ENCODE results near the gene KDM3A.

KDM3A gene

DNA sequence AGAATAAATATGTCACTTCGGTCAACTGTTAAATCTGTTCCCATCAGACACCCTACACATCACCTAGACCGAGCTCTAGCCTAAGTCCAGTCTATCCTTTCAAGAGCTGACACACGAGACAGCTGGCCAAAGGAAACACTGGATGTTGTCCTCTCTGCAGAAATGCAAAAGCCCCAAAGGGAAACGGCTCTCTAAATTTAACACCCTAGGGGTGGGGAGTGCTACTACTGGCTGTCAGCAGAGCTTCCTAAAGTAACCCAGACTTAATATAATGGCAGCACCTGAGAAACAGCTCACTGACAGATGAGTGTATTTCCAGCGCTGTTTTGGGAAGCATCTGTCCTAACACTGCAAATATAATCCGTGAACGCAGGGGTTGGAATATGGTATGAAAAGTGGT lies 66.4 kb downstream of the KDM3A start:
- H3K27me3 ChIP-seq (replicated peaks in 2 of 5; ENCODE audit: control insufficient read depth in 4 of 5, insufficient read depth in 5 of 5, low read length in 4 of 5), result no peaks in the 10 kb centered on the region
- ChIA-PET CTCF (no interaction called here), POLR2A (no interaction called here)
- H3K27ac ChIP-seq (ENCODE audit: insufficient read depth in 1 of 2, low read depth in 1 of 2, low read length in 2 of 2, poor library complexity in 1 of 2, severe bottlenecking in 2 of 2), result no peak overlapping the region
- 98% methylated on average over 5 of the region's 7 CpGs for WGBS (ENCODE audit: insufficient coverage)
- no peak for DNase-seq
- peaks cover 25 to 69% (median 40%) of the 10 kb centered on the region in 4 experiments for H3K36me3 ChIP-seq (ENCODE audit: control insufficient read depth in 4 of 4, insufficient read depth in 4 of 4, low read length in 3 of 4)
- no peak overlapping the region for H3K4me3 ChIP-seq (ENCODE audit: control insufficient read depth in 1 of 7, extremely low read depth in 1 of 7, insufficient read depth in 4 of 7, low read depth in 2 of 7, low read length in 6 of 7)
- no peaks in the 10 kb centered on the region for H3K9me3 ChIP-seq (ENCODE audit: control extremely low read depth in 1 of 5, control insufficient read depth in 4 of 5, insufficient read depth in 2 of 5, low read depth in 1 of 5, low read length in 4 of 5)
- no peaks in the 10 kb centered on the region for H3K4me1 ChIP-seq (ENCODE audit: control extremely low read depth in 1 of 4, control insufficient read depth in 4 of 4, insufficient read depth in 4 of 4, low read length in 3 of 4)

GRCh38 chr2:86510436-86510933 lies 69.3 kb downstream of the KDM3A start:
- no peak for DNase-seq
- Histone ChIP-seq H3K27me3 (replicated peaks in 2 of 5; ENCODE audit: control insufficient read depth in 4 of 5, insufficient read depth in 5 of 5, low read length in 4 of 5) (no peaks in the 10 kb centered on the region), H3K36me3 (ENCODE audit: control insufficient read depth in 4 of 4, insufficient read depth in 4 of 4, low read length in 3 of 4) (peaks cover 16 to 44% (median 28%) of the 10 kb centered on the region in 4 experiments), H3K9me3 (ENCODE audit: control extremely low read depth in 1 of 5, control insufficient read depth in 4 of 5, insufficient read depth in 2 of 5, low read depth in 1 of 5, low read length in 4 of 5) (no peaks in the 10 kb centered on the region), H3K4me3 (ENCODE audit: control insufficient read depth in 1 of 7, extremely low read depth in 1 of 7, insufficient read depth in 4 of 7, low read depth in 2 of 7, low read length in 6 of 7) (no peak overlapping the region), H3K27ac (ENCODE audit: insufficient read depth in 1 of 2, low read depth in 1 of 2, low read length in 2 of 2, poor library complexity in 1 of 2, severe bottlenecking in 2 of 2) (no peak overlapping the region), H3K4me1 (ENCODE audit: control extremely low read depth in 1 of 4, control insufficient read depth in 4 of 4, insufficient read depth in 4 of 4, low read length in 3 of 4) (no peaks in the 10 kb centered on the region)
- WGBS (ENCODE audit: insufficient coverage), result 100% methylated on average over 3 of the region's 4 CpGs
- CTCF ChIA-PET, result interaction anchor here (1.0 kb wide), 1 partner anchor 12 kb away, joined by 3 read pairs; no protein-coding TSS in a partner anchor
- POLR2A ChIA-PET, result no interaction called here

GRCh38 chr2:86512034-86512433 lies 70.9 kb downstream of the KDM3A start:
- Histone ChIP-seq H3K27me3 (replicated peaks in 2 of 5; ENCODE audit: control insufficient read depth in 4 of 5, insufficient read depth in 5 of 5, low read length in 4 of 5) (no peaks in the 10 kb centered on the region), H3K9me3 (ENCODE audit: control extremely low read depth in 1 of 5, control insufficient read depth in 4 of 5, insufficient read depth in 2 of 5, low read depth in 1 of 5, low read length in 4 of 5) (no peaks in the 10 kb centered on the region), H3K27ac (ENCODE audit: insufficient read depth in 1 of 2, low read depth in 1 of 2, low read length in 2 of 2, poor library complexity in 1 of 2, severe bottlenecking in 2 of 2) (no peak overlapping the region), H3K4me3 (ENCODE audit: control insufficient read depth in 1 of 7, extremely low read depth in 1 of 7, insufficient read depth in 4 of 7, low read depth in 2 of 7, low read length in 6 of 7) (no peak overlapping the region), H3K36me3 (ENCODE audit: control insufficient read depth in 4 of 4, insufficient read depth in 4 of 4, low read length in 3 of 4) (peaks cover 14 to 36% (median 24%) of the 10 kb centered on the region in 4 experiments), H3K4me1 (ENCODE audit: control extremely low read depth in 1 of 4, control insufficient read depth in 4 of 4, insufficient read depth in 4 of 4, low read length in 3 of 4) (no peaks in the 10 kb centered on the region)
- DNase-seq, result no peak
- WGBS (ENCODE audit: insufficient coverage), result 93% methylated on average over 4 of the region's 4 CpGs
- CTCF ChIA-PET, result no interaction called here
- POLR2A ChIA-PET, result no interaction called here

GRCh38 chr2:86512892-86513291 lies 71.7 kb downstream of the KDM3A start:
- ChIA-PET CTCF (no interaction called here), POLR2A (no interaction called here)
- WGBS (ENCODE audit: insufficient coverage), result 100% methylated on average over 1 of the region's 2 CpGs
- Histone ChIP-seq H3K27me3 (replicated peaks in 2 of 5; ENCODE audit: control insufficient read depth in 4 of 5, insufficient read depth in 5 of 5, low read length in 4 of 5) (no peaks in the 10 kb centered on the region), H3K4me1 (ENCODE audit: control extremely low read depth in 1 of 4, control insufficient read depth in 4 of 4, insufficient read depth in 4 of 4, low read length in 3 of 4) (no peaks in the 10 kb centered on the region), H3K9me3 (ENCODE audit: control extremely low read depth in 1 of 5, control insufficient read depth in 4 of 5, insufficient read depth in 2 of 5, low read depth in 1 of 5, low read length in 4 of 5) (no peaks in the 10 kb centered on the region), H3K36me3 (ENCODE audit: control insufficient read depth in 4 of 4, insufficient read depth in 4 of 4, low read length in 3 of 4) (peaks cover 14 to 27% (median 21%) of the 10 kb centered on the region in 4 experiments), H3K4me3 (ENCODE audit: control insufficient read depth in 1 of 7, extremely low read depth in 1 of 7, insufficient read depth in 4 of 7, low read depth in 2 of 7, low read length in 6 of 7) (no peak overlapping the region), H3K27ac (ENCODE audit: insufficient read depth in 1 of 2, low read depth in 1 of 2, low read length in 2 of 2, poor library complexity in 1 of 2, severe bottlenecking in 2 of 2) (no peak overlapping the region)
- no peak for DNase-seq

DNA sequence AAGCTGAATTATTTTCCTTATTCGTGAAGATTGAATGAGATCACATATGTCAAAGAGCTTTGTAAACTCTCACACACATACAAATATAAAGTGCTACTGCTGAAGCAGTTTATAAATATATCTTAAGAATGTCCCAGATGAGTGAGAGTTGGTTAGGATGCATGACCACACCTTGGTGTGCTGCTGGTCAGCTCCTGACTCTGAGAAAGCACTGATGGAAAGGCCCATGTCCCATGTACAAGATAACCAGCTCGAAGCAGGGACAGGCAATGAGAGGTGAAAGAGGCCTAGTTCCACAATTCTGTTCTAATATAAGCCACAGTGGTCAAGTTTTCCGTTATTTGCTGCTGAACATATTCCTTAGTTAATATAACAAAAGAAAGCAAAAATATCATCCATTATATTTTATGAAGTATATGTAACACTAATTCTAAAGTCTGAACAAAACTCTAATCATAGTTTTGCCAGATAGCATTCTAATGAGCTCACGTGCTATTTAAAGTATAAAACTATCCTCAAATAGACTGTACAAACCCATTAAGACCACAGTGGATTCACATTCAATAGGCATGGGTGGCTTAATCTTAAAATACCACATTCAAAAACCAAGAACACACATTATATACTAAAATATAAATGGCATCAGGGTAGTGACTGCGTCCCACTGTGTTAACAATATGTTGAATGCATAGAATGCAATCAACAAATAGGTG lies 72.9 kb downstream of the KDM3A start:
- POLR2A ChIA-PET, result no interaction called here
- Histone ChIP-seq H3K4me1 (ENCODE audit: control extremely low read depth in 1 of 4, control insufficient read depth in 4 of 4, insufficient read depth in 4 of 4, low read length in 3 of 4) (no peaks in the 10 kb centered on the region), H3K27ac (ENCODE audit: insufficient read depth in 1 of 2, low read depth in 1 of 2, low read length in 2 of 2, poor library complexity in 1 of 2, severe bottlenecking in 2 of 2) (no peak overlapping the region), H3K27me3 (replicated peaks in 2 of 5; ENCODE audit: control insufficient read depth in 4 of 5, insufficient read depth in 5 of 5, low read length in 4 of 5) (no peaks in the 10 kb centered on the region), H3K4me3 (ENCODE audit: control insufficient read depth in 1 of 7, extremely low read depth in 1 of 7, insufficient read depth in 4 of 7, low read depth in 2 of 7, low read length in 6 of 7) (no peak overlapping the region), H3K36me3 (ENCODE audit: control insufficient read depth in 4 of 4, insufficient read depth in 4 of 4, low read length in 3 of 4) (peaks cover 4 to 15% (median 13%) of the 10 kb centered on the region in 4 experiments), H3K9me3 (ENCODE audit: control extremely low read depth in 1 of 5, control insufficient read depth in 4 of 5, insufficient read depth in 2 of 5, low read depth in 1 of 5, low read length in 4 of 5) (no peaks in the 10 kb centered on the region)
- CTCF ChIA-PET, result no interaction called here
- DNase-seq, result no peak
- WGBS (ENCODE audit: insufficient coverage), result 100% methylated on average over 1 of the region's 5 CpGs

GRCh38 chr2:86518481-86518880 lies 77.3 kb downstream of the KDM3A start:
- CTCF ChIA-PET, result interaction anchor here (0.8 to 2.3 kb wide), 9 partner anchors 13 to 267 kb away, joined by 3 to 7 read pairs (median 4); no protein-coding TSS in a partner anchor
- H3K4me1 ChIP-seq (ENCODE audit: control extremely low read depth in 1 of 4, control insufficient read depth in 4 of 4, insufficient read depth in 4 of 4, low read length in 3 of 4), result no peaks in the 10 kb centered on the region
- H3K9me3 ChIP-seq (ENCODE audit: control extremely low read depth in 1 of 5, control insufficient read depth in 4 of 5, insufficient read depth in 2 of 5, low read depth in 1 of 5, low read length in 4 of 5), result peaks cover 0 to 12% (median 5%) of the 10 kb centered on the region in 5 experiments
- POLR2A ChIA-PET, result no interaction called here
- no peak overlapping the region for H3K27ac ChIP-seq (ENCODE audit: insufficient read depth in 1 of 2, low read depth in 1 of 2, low read length in 2 of 2, poor library complexity in 1 of 2, severe bottlenecking in 2 of 2)
- H3K27me3 ChIP-seq (replicated peaks in 2 of 5; ENCODE audit: control insufficient read depth in 4 of 5, insufficient read depth in 5 of 5, low read length in 4 of 5), result no peaks in the 10 kb centered on the region
- peak; percentile 56 to 74 (median 70) for DNase-seq
- H3K4me3 ChIP-seq (ENCODE audit: control insufficient read depth in 1 of 7, extremely low read depth in 1 of 7, insufficient read depth in 4 of 7, low read depth in 2 of 7, low read length in 6 of 7), result no peak overlapping the region
- WGBS (ENCODE audit: insufficient coverage), result 92% methylated on average over 2 of the region's 3 CpGs
- H3K36me3 ChIP-seq (ENCODE audit: control insufficient read depth in 4 of 4, insufficient read depth in 4 of 4, low read length in 3 of 4), result peaks cover 3 to 16% (median 7%) of the 10 kb centered on the region in 4 experiments

DNA sequence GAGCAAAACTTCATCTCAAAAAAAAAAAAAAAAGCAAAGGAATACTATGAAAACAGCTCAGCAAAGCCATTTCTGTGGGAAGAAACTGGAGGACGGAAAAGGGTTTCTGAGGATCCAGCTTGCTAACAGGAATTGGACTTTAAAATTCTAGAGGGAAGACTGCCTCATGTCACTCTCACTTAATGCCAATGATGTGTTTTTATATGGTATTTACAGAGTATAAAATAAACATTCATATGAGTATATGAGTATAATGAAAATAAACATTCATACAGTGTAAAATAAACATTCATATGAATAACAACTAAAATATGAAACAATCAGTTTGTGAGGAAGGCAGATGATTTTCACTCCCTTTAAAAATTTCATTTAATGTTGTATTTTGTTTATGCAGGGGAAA lies 78.2 kb downstream of the KDM3A start:
- H3K27ac ChIP-seq (ENCODE audit: insufficient read depth in 1 of 2, low read depth in 1 of 2, low read length in 2 of 2, poor library complexity in 1 of 2, severe bottlenecking in 2 of 2), result no peak overlapping the region
- H3K4me1 ChIP-seq (ENCODE audit: control extremely low read depth in 1 of 4, control insufficient read depth in 4 of 4, insufficient read depth in 4 of 4, low read length in 3 of 4), result no peaks in the 10 kb centered on the region
- H3K9me3 ChIP-seq (ENCODE audit: control extremely low read depth in 1 of 5, control insufficient read depth in 4 of 5, insufficient read depth in 2 of 5, low read depth in 1 of 5, low read length in 4 of 5), result peaks cover 0 to 12% (median 5%) of the 10 kb centered on the region in 5 experiments
- WGBS (ENCODE audit: insufficient coverage), result no CpG with 5 or more reads among the region's 1 CpG
- ChIA-PET POLR2A (interaction anchor here (0.7 kb wide), 1 partner anchor 42 kb away, joined by 6 read pairs; no protein-coding TSS in a partner anchor), CTCF (interaction anchor here (0.6 to 2.3 kb wide), 6 partner anchors 42 to 266 kb away, joined by 3 to 7 read pairs (median 4); no protein-coding TSS in a partner anchor)
- H3K4me3 ChIP-seq (ENCODE audit: control insufficient read depth in 1 of 7, extremely low read depth in 1 of 7, insufficient read depth in 4 of 7, low read depth in 2 of 7, low read length in 6 of 7), result no peak overlapping the region
- H3K36me3 ChIP-seq (ENCODE audit: control insufficient read depth in 4 of 4, insufficient read depth in 4 of 4, low read length in 3 of 4), result peaks cover 3 to 16% (median 7%) of the 10 kb centered on the region in 4 experiments
- no peaks in the 10 kb centered on the region for H3K27me3 ChIP-seq (replicated peaks in 2 of 5; ENCODE audit: control insufficient read depth in 4 of 5, insufficient read depth in 5 of 5, low read length in 4 of 5)
- DNase-seq, result no peak

Measured in common myeloid progenitor, CD34-positive (primary cell).